GM21576 (cell line): ENCODE data around the gene NPIPA3.
"Not testable (repeated sequence)": the region's sequence is repeated elsewhere in the genome, so short reads cannot be mapped to it uniquely, and the experiment has no call there.

Experiments used
- ATAC-seq: cut with Tn5 transposase; IDR thresholded peaks from one replicate; pipeline ENCODE4 v1.9.1; 2021; ENCODE audit warnings: mild to moderate bottlenecking, moderate library complexity; ENCODE audit not compliant: unreplicated experiment

Gene NPIPA3

DNA sequence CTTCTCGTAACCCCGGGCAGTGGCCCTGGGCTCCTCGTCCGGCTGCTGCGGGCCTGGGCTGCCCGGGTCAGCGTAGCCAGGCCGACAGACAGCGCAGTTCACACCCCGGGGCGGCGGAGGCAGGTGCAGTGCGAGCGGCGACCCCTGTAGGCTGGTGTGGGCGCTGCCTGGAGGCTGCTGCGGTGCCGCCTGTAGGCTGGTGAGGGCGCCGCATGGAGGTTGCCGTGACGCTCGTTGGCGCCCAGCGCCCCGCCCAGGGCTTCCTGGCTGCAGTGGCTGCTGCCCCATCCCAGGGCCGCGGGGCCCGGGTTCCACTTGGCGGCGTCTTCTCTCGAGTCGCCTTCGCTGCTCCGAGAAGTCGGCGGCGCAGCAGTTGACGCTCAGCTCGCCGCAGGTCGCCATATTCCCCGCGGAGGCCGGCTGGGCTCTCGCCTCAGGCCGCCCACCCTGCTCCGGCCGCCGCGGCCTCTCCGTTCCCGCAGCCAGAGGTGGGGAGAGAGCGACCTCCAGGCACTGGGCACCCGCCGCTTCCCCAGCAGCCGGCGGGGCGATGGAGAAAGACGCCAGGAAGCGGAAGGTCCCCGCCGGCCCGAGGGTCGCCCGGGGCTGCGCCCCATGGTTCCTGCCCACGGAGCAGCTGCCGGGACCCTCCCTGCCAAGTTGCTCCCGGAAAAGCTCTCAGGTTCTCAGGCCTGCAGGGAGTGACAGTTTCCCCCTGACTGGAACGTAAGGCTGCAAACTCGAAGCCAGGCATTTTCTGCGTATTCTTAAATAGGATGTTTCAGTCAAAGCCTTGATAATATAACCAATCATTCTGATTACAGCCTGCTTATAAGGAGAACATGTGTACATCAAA, at the start of gene NPIPA3:
Gene NPIPA3 (plus strand): TSS at position 256 of the 856 bp plus-strand sequence. CDS start 5,533 bp downstream, outside the sequence.
- ATAC-seq: peak; percentile 95

DNA sequence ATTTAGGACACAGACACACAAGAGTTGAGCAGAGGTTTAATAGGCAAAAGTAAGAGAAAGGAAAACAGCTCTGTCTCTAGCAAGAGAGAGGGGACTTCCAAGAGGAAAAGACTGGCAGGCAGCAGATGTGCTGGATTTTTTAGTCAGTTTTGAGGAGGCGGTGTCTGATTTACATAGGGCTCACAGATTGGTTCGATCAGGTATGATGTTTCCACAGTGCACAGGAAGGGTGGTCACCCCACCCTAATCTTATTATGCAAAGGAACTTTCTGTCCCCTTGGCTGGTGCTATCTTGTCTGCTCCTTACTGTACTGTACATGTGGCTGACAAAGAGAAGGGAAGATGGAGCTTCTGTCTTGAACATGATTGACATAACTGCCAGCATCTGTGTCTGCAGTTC, 45.1 kb upstream of the NPIPA3 start:
- peak; percentile 91 for ATAC-seq

DNA sequence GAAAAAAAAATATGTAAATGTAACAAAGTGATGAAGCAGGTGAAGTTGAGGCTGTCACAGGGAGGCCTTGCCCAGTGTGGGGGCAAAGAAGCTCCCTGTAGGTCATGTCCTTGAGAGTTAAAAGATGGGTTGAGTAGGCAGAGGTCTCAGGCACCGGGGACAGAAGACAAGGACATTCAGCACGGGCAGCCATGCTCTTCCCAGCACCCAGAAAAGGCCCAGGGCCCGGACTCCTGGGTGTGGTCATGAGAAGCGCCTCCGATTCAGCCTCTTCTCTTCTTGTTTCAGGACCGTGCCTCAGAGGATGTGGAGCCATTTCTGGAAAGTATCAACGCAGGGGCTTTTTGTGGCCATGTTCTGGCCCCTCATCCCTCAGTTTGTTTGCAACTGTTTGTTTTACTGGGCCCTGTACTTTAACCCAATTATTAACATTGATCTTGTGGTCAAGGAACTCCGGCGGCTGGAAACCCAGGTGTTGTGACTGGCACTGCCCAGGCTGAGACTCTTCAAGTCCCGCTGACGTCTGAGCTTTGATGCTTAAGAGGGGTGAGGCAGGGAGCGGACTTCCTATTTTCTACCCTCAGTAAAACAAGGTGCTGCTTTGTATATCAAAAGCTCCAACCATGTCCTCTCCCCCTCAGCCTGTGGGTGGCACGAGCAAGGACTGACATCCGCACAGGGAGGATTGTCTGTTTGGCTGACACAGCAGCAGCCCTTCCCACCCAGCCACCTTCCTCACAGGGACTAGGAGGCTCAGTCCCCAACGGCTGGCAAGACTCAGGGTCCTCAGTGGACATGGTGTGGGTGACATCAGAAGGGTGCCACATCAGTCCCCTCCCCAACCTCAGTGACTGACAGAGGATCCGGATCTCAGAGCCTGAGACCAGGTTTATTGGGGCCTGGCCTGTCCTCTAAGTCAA, 35.6 kb upstream of the NPIPA3 start:
- ATAC-seq: no peak

- ATAC-seq: no peak
Observed at GRCh38 chr16:14668556-14669223, 34.5 kb upstream of the NPIPA3 start.

DNA sequence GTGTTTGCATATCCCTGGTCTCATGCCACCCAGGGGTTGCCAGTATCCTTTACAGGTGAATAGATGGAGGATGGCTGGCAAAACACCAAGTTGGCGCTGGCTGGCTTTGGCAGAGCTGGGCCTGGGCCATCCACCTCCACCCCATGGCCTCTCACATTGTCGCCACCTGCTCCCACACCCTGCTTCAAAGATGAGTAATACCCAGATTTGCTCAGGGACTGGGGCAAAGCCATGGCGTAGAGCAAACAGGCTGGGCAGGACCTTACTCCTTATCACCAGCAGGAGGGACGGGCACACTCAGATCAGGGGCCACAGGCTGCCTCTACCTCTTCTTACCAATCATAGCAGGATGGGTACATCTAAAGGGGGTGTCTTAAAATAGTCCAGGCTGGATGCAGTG, 33.4 kb upstream of the NPIPA3 start:
- no peak for ATAC-seq

DNA sequence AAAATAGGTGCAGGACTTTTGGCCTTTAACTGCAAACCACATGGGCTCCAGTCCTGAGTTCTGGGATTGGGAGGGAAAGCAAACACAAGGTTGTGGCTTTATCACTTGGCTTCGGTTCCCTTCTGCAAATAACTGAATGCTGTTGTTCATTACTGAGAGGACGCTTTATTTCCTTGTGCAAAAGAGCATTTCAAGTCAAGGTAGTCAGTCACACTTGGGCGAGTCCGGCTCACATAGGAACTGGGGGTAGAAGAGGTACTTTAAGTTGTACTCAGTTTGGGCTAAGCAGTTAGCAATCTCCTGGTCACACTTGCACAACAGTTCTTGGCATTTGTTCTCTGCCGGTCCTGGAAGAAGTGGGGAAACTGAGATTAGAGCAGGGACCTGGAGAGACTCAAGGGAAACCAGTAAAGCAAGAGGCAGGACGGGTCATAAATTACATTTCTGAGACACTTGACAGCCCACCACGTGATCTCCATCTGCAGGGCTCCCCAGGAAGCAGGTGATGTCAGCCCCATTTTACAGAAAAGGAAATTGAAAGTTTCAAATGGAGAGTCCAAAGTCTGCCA, 30.7 kb upstream of the NPIPA3 start:
- ATAC-seq: peak; percentile 71

GRCh38 chr16:14676633-14677032, 26.6 kb upstream of the NPIPA3 start:
- ATAC-seq: no peak

DNA sequence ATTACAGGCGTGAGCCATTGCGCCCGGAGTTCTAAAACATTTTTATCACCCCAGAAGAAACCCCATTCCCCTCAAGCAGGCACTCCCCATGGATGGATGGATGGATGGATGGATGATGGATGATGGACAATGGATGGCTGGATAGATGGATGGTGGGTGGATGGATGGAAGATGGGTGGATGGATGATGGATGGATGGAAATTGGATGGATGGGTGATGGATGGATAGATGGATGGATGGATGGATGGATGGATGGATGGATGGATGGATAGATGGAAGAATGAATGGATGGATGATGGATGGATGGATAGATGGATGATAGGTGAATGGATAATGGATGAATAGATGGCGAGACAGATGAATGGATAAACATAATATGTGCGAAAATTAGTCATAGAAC, 25.6 kb upstream of the NPIPA3 start:
- no peak for ATAC-seq

DNA sequence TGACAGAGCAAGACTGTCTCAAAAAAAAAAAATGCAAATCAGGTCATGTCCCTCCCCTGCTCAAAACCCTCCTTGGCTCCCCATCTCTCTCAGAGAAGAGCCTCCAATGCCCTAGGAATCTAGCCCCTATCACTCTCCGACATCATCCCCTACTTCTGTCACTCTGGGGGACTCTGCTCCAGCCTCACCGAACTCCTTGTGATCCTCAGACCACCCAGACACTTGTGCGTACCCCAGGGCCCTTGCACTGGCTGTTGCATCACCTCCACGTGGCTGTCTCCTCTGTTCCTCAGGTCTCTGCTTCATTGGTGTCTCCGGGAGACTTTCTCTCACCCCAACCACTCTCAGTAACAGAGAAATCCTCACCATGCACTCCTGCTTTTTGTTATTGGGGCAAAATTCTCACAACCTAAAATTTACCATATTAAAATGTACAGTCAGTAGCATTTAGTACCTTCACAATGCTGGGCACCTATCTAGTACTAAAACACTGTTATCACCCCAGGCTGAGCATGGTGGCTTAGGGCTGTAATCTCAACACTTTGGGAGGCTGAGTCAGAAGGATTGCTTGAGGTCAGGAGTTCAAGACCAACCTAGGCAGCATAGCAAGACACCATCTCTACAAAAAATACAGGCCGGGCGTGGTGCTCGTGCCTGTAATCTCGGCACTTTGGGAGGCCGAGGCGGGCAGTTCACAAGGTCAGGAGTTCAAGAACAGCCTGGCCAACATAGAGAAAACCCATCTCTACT, 24.3 kb upstream of the NPIPA3 start:
- no peak for ATAC-seq

- not testable (repeated sequence) for ATAC-seq
Observed at GRCh38 chr16:14680396-14680795, 22.8 kb upstream of the NPIPA3 start.

DNA sequence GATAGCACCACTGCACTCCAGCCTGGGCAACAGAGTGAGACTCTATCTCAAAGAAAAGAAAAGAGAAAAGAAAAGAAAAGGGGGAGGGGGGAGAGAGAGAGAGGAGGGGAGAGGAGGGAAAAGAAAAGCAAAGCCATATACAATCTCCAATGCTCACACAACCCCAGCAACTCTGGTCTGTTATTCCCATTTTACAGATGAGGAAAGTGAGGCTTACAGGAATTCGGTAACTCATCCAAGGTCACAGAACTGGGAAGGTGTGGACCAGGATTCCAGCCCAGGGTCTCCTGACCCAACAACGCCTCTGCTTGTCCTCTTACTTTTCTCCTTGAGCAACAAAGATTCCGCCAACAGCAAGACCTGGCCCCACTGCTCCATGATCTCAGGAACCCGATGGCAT, 22.1 kb upstream of the NPIPA3 start:
- ATAC-seq: no peak

DNA sequence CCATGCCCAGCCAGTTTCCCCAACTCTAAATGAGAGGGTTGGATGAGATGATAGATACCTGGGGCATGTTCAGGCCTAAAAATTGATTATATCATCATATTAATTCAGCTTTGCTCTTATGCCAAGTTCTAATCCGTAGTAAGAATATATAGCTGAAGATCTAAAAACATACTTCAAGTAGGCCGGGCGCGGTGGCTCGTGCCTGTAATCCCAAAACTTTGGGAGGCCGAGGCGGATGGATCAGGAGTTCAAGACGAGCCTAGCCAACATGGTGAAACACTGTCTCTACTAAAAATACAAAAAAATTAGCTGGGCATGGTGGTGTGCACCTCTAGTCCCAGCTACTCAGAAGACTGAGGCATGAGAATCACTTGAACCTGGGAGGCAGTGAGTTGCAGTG, 21.1 kb upstream of the NPIPA3 start:
- ATAC-seq: no peak

GRCh38 chr16:14685870-14686793, 17.1 kb upstream of the NPIPA3 start:
- not testable (repeated sequence) for ATAC-seq

GRCh38 chr16:14694129-14694528, 9.1 kb upstream of the NPIPA3 start, which contains the start of gene PLA2G10:
TSS of gene PLA2G10 (minus strand) at chr16:14694308. CDS start at chr16:14694229, 79 bp downstream.
- not testable (repeated sequence) for ATAC-seq

- ATAC-seq: not testable (repeated sequence)
Observed at GRCh38 chr16:14701859-14702258, 1.4 kb upstream of the NPIPA3 start.

DNA sequence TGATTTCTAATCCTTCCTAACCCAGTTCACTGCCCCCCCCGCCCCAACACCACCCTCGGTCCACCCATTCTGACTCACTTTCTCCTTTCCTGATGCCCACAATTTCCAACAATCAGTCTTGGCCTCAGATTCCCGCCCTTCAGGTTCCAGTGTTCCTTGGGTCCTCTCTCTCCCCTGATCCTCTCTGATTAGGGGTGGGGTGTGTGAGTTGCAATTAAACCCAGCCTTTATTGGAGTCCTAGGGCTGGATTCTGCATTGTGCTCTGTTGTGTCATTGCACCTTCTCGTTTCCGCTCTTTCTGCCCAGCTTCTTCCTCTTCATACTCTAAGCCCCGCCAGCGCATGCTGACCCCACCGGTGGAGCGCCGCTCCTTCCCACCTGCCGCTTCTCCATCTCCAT, 539 bp upstream of the NPIPA3 start:
- ATAC-seq: not testable (repeated sequence)

DNA sequence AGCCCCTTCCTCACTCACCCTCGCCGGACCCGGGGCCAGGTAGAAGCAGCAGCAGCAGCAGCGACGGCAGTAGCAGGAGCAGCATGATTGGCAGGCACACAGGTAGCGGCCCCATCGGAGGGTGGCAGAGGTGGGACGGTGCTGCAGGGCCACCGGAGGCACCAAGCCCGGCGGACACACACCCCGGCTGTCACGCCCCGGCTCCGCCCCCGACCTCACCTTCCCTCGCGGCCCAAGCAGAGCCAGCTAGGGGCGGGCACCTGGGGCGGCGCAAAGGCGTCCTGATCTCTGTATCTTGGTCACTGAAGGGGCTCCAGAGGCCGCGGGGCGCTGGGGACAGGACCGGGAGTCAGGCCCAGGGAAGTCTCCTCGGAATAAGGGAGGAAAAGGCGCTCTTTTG, 30.0 kb downstream of the NPIPA3 start:
- not testable (repeated sequence) for ATAC-seq

- not testable (repeated sequence) for ATAC-seq
Observed at GRCh38 chr16:14740832-14741385, 37.7 kb downstream of the NPIPA3 start.
